GM21367 (cell line): ENCODE data around the gene ATF3.

Source experiments
- ATAC-seq: cut with Tn5 transposase; IDR thresholded peaks from one replicate; pipeline ENCODE4 v1.9.1; 2021; ENCODE audit not compliant: unreplicated experiment

ATF3 gene

DNA sequence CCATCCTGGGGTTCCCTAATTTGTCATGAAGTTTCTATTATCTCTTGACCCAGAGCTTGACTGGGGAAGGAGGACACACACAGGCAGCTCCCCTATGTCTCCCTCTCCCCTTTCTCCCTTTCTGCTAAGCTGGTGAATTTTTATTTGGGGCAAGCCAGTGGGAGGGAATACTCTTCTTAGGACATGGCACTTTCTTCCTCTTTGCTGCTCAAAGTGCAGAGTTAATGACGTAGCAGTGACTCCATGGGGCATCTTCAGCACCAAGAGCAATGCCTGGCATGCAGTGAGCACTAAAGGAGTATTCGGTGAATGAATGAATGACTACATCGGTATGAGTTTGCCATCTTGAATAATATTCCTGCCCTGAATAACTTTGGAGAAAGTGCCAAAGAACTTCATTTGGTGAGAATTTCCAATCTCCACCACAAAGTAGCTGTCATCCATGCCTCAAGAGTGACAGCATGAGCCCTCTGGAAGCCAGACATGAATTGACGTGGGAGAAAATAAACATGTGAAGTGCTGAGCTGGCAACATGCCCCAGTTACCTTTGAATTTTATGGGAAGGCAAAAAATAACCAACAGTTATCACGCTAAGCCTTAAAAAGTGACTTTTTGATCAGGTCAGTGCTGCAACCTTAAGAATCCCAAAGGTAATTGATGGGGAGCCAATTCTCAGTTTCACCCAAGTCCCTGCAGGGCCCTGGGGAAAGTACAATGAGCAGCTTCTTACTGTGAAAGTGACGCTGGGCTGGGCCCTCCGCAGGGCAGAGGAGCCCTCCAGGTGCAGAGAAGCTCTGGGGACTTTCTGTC lies 22.1 kb upstream of the ATF3 start:
- ATAC-seq = peak; percentile 88

DNA sequence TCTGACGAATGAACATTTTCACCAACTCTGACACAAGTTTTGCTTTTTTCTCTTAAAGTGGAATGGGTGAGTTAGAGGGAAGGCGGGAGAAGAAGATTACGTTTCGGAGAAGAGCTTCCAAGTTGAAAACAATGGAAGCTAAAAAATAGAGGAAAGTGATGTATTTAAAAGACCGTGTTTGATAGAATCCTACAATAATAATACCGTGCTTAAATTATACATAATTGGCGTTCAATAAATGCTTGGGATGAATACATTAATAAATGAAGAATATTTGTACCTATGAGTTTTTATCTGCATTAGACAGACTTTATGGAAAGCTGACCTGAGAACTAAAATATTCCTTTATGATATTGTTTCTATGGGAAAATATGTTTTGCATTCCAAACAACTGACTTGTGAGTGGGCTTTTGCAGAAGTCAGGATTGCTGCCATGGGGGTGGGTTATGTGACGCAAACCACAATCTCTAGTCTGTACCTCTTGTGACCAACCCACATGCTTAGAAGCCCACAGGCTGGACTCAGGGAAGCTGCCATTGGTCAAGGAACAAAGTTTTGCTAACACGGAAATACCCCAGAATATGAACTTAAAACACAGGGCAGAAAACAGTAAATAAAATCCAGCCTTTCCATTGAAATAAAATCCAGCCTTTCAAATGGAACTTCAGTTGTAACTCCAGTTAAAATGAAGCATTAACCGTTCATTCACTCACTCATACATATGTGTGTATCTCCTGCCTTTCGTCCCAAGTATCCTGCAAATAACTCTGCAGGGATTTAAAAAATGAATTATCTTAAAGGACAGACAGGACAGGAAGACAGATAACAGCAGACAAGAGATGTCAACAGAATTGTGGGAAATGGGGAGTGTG lies 21.3 kb upstream of the ATF3 start:
- no peak for ATAC-seq

DNA sequence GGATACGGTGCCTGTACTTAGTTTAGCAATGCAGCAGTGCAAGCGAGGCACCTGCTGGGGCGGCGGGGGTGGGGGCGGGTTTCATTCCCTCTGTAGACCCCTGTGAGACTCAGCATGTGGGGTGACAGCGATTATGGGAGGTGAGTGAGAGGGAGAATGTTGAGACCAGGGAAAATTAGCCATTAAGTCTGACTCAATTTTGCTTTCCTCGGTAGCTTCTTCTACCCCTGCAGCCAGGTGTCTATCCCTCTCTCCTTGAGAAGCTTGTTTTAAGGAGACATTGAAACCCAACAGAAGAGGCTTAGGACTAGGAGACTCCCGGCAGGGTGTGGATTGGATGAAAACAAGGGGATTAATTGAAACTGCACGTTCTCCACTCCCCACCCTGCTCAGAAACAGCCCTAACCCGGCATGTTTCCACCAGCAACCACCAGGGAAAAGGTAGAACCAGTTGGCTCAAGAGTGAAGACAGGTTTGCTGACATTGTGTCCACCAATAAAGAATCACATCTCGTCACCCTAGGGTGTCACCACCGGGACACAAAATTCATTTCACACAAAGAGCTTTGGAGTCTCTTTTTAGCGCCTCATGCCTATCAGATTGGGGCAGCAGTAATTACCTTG lies 20.6 kb upstream of the ATF3 start:
- ATAC-seq = no peak

DNA sequence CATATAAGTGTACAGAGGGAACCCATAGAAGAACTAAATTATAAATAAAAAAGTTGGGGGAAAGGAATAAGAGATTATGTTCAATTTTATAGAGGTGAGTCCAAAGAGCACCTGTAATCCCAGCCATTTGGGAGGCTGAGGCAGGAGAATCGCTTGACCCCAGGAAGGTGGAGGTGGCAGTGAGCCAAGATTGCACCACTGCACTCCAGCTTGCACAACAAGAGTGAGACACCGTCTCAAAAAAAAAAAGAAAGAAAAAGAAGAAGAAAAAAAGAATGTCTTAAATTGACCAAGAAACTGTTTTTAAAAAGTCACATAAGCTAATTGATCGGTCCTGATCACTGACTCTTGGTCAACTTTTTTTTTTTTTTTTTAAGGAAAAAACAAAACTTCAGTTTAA lies 19.1 kb upstream of the ATF3 start:
- no peak for ATAC-seq

DNA sequence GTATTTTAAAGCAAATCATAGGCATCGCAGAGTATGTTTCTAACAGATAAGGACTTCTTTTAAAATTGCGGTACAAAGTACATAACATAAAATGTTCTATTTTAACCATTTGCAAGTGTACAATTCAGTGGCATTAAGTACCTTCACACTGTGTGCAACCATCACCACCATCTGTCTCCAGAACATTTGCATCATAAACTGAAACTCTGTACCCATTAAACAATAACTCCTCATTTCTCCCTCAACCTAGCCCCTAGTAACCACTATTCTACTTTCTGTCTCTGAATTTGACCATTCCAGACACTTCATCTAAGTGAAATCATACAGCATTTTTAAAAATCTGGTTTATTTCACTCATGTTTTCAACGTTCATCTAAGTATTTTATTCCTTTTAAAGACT lies 16.6 kb upstream of the ATF3 start:
- no peak for ATAC-seq

DNA sequence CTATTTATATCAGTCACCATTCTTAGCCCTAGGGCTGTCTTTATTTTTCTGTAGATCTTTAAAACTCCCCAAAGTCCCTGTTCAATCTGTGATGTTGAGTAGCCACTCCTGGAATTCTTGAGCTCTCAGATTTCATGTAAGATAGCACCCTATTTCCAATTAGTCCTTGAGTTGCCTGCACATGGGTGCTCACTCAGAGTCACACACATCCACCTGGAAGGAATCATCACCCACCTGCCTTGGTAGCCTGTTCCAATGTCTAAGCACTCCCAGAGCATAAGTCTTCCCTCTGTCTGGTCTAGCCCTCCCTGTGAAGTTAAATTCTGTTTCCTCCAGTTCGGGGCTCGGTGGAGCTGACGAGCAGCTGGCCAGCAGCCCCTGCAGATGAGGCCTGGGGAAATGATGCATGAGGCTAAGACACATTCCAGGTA lies 14.7 kb upstream of the ATF3 start:
- no peak for ATAC-seq

DNA sequence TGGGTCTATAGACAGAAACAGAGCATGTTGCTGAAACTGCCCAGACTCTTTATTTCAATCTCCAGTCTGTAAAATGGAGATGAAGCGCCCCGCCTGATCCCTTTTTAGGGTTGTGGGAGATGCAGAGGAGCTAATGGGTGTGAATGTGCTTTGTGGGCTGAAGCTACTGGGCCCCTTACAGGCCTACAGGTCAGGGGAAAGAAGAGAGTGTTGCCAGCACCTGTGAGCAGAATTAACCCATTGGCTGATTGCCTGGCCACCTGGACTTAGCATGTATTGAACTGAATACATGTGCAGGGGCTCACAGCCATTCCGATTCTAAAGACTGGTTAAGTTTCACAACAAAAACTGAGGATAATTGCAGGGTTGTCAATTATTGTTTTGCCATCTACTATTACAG lies 13.9 kb upstream of the ATF3 start:
- ATAC-seq = no peak

DNA sequence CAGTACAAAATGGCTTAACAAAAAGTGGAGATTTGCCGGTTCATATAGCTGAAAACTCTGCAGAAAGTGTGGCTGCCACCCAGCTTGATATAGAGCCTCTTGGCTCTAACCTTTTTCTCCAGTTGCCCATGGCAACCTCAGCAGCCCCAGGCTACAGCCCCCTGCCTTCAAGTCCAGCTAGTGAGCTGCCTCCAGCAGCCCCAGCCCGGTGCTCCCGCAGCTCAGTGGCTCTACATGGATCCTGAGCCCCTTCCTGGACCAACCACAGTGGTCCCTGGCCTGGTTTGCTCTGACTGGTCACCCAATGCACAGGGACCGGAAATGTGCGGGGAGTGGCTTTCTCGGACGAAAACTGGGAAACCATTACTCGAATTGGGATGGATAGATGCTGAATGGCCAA lies 13.3 kb upstream of the ATF3 start:
- no peak for ATAC-seq

DNA sequence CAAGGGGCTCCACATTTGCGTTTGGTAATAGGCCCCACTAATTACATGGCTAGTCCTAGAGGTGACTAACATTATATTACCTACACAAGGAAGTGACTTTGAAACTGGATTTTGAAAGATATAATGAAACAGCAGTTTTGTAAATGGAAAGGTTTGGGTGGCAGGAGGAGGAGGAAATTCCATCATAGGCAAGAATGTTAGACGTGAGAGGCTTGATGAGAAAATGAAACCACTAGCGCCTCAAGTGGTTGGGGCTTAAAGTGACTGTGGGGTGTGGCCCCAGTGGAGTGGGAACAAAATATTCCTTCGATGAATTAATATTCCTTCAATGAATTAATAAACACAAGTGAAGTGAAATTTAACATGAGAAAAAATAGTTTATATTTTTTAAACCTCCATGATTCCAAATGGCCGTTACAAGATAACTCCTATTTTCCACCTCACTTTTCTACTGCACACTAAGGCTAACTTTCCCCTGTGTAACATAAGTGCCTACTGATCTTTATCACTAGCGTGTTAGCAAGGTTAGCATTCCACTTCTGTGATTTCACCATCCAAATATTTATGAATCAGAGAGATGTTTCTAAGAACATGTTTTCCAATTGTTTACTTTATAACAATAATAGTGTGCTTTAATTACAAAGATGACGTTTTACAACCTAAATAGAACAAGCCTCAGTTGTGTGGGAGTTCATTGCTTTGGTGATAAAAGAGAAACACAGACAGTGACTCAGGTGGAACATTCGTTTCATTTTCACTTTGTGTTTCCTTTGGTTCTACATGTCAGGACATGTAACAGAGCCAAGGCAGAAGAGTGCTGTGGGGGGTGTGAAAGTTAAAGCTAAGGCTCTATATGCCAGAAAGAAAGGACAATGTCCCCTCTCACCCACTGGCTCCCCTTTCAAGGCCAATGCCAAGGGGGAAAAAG lies 12.5 kb upstream of the ATF3 start:
- ATAC-seq = peak; percentile 90

DNA sequence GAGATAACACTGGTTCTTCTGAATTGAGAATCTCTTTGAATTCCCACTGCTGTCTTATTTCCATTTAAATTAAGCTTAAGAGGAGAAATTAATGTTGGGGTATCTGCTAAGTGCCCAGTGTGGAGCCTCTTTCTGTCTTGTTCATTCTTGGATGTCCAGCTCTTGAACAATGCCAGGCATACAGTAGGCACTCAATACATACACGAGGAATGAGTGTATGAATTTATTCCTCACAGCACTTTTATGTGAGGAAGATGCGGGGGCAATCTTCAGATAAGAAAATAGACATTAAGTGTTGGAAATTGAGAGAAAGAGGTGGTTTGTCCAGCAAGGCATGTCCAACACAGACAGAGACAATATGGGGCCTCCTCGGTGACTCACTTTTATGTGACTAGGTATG lies 11.8 kb upstream of the ATF3 start:
- ATAC-seq = no peak

DNA sequence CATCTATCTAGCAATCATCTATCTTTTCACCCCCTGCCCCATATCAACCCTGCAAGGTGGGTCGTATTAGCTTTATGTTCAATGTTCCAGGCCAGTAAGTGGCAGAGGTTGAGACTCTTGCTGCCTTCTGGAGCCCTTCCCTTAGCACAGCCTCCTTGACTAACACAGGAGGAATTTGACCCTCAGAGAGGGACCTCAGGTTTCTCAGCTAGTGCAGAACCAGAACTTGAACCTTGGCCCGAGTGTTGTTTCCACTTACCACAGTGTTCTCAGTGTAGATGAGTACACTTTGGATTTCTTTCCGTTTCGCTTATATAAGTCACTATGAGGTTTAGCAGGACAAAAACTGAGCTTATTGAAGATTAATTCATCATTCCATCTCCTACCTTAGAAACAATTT lies 11.1 kb upstream of the ATF3 start:
- no peak for ATAC-seq

DNA sequence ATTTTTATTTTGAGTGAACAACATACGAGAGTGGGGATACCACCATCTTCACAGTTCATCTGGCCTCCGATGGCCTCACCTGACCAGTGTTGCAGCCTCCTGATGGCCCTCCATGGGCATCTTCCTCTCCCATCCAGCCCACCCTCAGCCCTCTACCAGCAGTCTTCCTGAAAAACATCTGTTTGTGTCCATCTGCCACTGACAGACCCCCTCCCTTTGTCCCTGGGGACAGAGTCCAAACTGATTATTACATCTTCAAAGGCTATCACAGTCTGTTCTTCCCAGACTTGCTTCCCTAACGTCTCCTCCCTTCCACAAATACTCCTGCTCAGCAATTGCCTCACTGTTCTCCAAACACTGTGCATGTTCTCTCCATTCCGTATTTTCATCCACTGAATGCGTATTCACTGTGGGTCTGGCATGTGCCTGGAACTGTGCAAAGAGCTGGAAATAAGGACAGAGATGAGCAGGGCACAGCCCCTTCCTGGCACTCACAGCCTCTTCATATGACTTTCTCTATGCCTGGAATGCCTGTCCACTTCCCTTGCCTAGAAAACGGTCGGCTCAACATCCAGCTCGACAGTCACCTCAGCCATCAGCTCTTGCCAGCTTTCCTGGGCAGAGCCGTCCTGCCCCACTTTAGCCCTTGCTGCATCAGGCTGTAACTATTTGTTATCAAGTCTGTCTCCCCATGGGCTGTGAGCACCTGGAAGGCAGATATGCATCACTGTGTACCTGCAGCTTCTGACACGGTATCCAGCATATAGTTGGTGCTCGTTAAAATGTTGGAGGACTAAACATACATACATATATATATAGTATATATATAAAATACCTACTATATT lies 8.3 kb upstream of the ATF3 start:
- no peak for ATAC-seq

DNA sequence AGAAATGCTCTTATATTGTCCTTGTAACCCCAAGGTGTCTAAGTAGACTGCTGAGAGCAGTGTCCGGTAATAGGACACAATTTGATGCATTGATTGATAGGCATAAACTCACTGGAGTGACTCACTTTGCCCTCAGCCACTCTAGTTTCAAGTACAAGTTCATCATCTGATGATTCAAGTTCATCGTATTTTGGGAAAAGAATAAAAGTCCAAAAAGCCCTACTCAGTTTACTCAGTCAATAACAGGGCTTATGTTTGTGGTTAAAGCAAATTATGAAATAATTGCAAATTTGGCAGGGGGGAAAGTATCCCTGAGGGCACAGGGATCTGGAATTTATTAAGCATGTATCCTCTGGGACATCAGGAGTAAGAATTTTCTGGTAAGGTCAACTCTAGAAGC lies 7.6 kb upstream of the ATF3 start:
- ATAC-seq = no peak

DNA sequence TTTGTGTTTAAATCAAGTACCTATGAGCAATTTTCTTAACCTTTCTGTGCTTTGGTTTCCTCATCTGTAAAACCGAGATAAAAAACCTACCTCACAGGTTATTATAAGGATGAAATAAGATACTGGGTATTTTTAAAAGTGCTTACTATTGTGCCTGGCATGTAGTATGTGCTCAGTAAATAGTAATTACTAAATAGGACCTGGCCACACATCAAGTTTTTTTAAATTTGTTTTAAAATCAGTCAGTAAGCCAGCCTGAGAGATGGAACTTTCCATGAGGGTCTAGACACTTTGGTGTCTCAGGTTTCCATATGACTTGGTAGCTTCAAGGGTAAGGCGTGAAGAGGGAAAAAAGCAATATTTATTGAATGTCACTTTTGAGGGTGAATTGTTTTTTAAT lies 7.0 kb upstream of the ATF3 start:
- ATAC-seq = no peak

DNA sequence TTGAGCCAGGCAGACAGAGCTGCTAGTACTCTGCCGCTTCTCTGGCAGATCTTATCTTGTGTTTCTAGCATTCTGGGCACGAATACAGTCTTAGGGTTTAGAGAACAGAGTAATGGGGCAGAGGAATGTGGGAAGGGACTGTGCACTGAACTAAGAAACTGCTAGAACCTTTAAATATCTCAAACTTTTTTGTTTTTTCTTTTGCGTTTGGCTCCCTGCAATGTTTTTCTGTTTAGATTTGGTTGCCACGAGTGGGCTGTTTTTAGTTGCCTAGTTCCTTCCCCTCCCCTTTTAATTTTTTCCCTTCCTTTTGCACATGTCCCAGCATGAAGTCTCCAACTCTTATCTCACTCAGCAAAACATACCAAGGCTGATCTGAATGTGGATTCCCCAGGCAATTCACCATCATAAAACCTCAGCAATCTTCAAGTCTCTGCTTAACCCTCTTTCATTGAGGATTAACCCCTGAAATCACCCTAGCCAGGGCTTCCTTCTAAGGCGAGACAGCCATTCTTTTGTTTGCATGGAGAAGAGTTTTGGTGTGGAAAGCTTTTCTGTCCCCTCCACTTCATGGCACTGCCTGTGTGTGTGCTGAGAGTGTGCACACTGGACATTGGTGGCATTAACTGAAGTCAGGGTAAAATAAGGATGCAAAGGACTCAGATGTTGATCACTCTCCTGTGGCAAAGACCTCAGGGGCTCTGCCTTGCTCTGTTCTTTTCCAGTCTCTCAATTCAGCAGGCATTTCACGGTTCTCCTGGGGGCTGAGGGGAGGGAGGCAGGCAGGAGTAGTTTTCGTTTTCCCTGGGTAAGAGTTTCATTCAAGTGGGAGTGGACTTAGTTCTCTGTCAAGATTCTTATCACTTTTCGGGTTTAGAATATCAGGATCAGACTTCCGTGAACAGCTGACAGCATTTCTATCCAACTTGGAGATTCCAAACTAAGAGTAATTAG lies 2.8 kb upstream of the ATF3 start:
- ATAC-seq = no peak

DNA sequence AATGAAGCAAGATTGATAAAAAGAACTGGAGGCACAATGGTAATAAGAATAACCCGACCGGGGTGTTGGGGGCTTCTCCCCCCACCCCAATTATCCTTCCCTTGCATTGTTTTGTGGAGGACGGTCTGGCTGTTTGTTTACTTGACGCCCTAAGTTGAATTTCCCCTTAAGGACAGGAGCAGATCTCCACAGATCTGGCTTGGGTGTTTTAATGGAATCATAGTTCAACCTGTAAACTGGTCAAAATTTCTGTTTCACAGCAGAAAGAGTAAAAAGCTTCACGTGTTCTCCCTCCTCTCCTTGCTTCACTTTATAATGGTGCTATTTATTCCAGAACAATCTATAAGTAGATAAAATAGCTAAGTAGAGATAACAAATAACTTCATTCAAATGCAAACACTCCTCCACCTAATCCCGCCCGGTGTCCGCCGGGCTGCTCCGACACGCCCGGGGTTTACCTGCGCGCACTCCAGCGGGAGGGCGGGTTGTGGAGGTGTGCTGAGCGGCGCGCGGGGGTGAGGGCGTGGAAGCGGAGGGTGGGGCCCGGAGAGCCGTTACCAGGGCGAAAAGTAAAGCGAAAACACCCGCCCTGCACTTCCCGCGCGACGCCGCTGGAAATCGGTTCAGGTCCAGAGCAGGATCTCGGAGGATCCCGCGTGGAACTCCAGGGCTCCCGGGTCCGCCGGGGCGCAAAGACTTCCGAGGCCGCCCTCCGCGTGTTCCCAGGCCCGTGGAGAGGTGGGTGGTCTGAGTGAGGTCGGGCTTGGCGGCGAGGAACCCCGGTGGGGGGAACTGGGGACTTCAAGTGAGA lies 2.0 kb upstream of the ATF3 start:
- ATAC-seq = no peak

DNA sequence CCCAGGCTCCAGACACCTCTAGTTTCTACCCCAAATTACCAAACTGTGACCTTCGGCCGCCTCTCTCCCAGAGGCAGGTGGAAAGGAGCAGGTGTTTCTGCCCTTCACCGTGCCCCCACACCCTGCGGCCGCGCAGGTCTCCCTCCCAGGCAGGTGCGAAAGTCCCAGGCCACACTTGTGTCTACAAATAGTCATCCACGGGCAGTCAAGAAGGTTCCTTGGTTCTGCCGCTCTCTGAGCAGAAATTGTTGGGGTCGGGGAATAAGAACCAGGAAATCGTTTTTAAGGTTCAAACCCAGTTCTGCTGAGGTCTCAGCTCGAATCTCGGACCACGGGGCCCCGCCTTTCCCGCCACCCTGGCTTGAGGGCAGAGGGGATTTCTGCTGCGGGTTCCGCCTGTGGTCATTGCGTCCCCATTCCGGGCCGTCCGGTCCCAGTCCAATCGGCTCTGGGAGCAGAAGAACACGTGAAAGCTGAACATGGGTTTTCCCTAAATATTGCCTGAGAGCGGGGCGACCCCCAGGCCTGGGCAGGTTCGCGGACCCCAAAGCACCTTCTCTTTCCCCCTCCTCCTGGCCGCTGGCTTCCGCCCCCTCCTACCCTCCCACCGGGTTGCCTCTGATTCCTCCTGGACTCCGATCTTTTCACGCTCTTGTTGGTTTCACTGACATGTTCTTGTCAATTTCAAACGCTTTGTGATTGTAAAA lies 1.2 kb upstream of the ATF3 start:
- ATAC-seq = no peak
